ENCODE data around the gene NXPH3.

DNA sequence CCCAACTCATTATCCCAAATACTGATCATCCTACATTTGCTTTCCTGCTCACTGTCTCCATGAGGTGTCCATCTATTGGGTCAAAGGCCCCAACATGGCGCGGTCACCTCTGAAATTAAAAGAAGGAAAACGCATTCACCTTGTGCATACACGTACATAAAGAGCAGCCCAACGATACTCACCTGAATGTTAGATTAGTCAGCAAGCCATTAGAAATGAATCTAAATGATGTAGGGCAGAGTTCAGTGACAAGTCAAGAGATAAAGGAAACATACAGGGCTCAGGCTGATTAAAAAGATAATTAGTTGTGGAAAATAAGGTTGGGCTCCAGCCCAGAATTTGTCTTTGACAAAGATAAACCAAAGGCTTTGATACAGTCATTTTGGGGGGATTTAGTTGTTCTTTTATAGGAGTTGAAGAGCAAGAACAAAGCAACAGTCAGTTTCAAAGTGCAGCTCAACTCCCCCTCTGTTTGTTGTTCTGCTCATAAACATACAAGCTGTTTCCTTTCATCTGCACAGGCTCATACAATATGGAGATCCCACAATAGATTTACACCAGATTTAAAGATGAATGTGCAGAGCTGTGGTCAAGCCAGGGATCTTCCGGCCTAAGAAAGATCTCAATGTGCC, 21.1 kb downstream of the NXPH3 start:
- TF ChIP-seq ZFP30 (CRISPR knock-in tag; IDR thresholded peaks at IDR 0.05) (no peak), OSR1 (CRISPR knock-in tag; IDR thresholded peaks at IDR 0.05) (no peak)
